Measurements from ENCODE around the gene ABHD5. TPM values are rescaled to one million over a fixed set of nuclear protein-coding genes. Genes with fewer than 3 reads are reported as not detected.

ABHD5 gene
- total and polyA plus RNA-seq, 2 of the 8 experiments (the other 6 are each of a cell fraction or from before 2014, with no cell fraction given), result 10.5 to 16.4 TPM

GRCh38 chr3:43691120-43691995 lies 620 bp downstream of the ABHD5 start (continued):
- TF ChIP-seq RAD21 (IDR thresholded peaks at IDR 0.05 in 1 of 2, conservative IDR thresholded peaks at IDR 0.05 in 1 of 2; ENCODE audit: low read depth in 2 of 2, low read length in 2 of 2) (0 out of 4 replicates have a peak, but pooled peaks of 1 of the 2 experiments have one; percentile 1), ASH2L (IDR thresholded peaks at IDR 0.05; ENCODE audit: low read length) (peak; percentile 91), EP300 (IDR thresholded peaks at IDR 0.05; ENCODE audit: borderline replicate concordance in 1 of 2, low read depth in 2 of 2, low read length in 2 of 2) (no peak), SUZ12 (IDR thresholded peaks at IDR 0.05; ENCODE audit: low read length) (no peak), ATF2 (IDR thresholded peaks at IDR 0.05; ENCODE audit: low read length) (no peak), SP1 (IDR thresholded peaks at IDR 0.05; ENCODE audit: low read depth, low read length) (no peak), CREB1 (IDR thresholded peaks at IDR 0.05) (peak; percentile 21; the same call in 1 of the 2 replicates), RBBP5 (IDR thresholded peaks at IDR 0.05; ENCODE audit: borderline replicate concordance, low read depth, low read length) (peak; percentile 81), HDAC2 (IDR thresholded peaks at IDR 0.05; ENCODE audit: borderline replicate concordance in 1 of 2, low read depth in 2 of 2, low read length in 2 of 2) (peak in 1 of 2 experiments; percentile 22; a peak in 1 of 4 replicates), E2F6 (IDR thresholded peaks at IDR 0.05) (peak; percentile 73), USF2 (IDR thresholded peaks at IDR 0.05; ENCODE audit: low read length) (no peak), CTCF (IDR thresholded peaks at IDR 0.05; ENCODE audit: control extremely low read depth in 1 of 3, insufficient read depth in 1 of 3, low read depth in 1 of 3, low read length in 3 of 3) (no peak), JUND (IDR thresholded peaks at IDR 0.05; ENCODE audit: low read length) (no peak), RFX5 (IDR thresholded peaks at IDR 0.05; ENCODE audit: borderline replicate concordance, low read depth, low read length) (no peak), CTBP2 (IDR thresholded peaks at IDR 0.05; ENCODE audit: borderline replicate concordance, insufficient read depth, insufficient read length, low read length) (no peak)
